Psoas muscle (tissue), 8 donors: ENCODE measurements around the gene OR51B2. TPM values are rescaled to one million over a fixed set of nuclear protein-coding genes. Genes with fewer than 3 reads are reported as not detected.

Experiments
- ATAC-seq, 4 donors: fragments of 200-7000 bp; cut with Tn5 transposase; one replicate each; pipeline ENCODE4 v1.9.1; 2020; ENCODE audit warnings: moderate library complexity in 3 of 4, mild to moderate bottlenecking in 2 of 4
- DNase-seq, 2 donors: peaks; one replicate each; pipeline ENCODE4 v3.0.0-alpha.2; 2020
- H3K27ac ChIP-seq: fragments of 200-600 bp; one replicate; pipeline ENCODE4 v1.8.0; 2022
- H3K27me3 ChIP-seq, 3 donors: fragments of 200-600 bp in 1 of 3; one replicate each; pipeline versions ENCODE4 v1.6.1 to v1.8.0; 2013 to 2022; ENCODE audit warnings: low read length in 2 of 3, mild to moderate bottlenecking in 2 of 3, moderate library complexity in 1 of 3; ENCODE audit not compliant: insufficient read depth in 3 of 3
- H3K36me3 ChIP-seq, 2 donors: fragments of 200-600 bp in 1 of 2; one replicate each; pipeline versions ENCODE4 v1.6.1 to v1.8.0; 2013 to 2022; ENCODE audit warnings: low read depth in 1 of 2, mild to moderate bottlenecking in 1 of 2, moderate library complexity in 1 of 2; ENCODE audit not compliant: insufficient read depth in 1 of 2
- H3K4me1 ChIP-seq: fragments of 200-600 bp; one replicate; pipeline ENCODE4 v1.8.0; 2022
- H3K4me3 ChIP-seq: fragments of 200-600 bp; one replicate; pipeline ENCODE4 v1.8.0; 2022; ENCODE audit warnings: mild to moderate bottlenecking
- H3K9me3 ChIP-seq: fragments of 200-600 bp; one replicate; pipeline ENCODE4 v1.8.0; 2022
- CTCF ChIP-seq: fragments of 200-600 bp; IDR thresholded peaks from one replicate; pipeline ENCODE4 v1.8.0; 2022; ENCODE audit warnings: antibody characterized with exemption
- WGBS, 3 donors: extraction: QIAGEN DNeasy Blood & Tissue Kit; methylation state at CpG; one replicate each; pipeline versions ENCODE4 v1.1.6 to v1.1.7; 2013; 5-methylcytosine and 5-hydroxymethylcytosine counted together
- intact Hi-C, 2 donors: fragments of 100-400 bp; cut with DNase I; formaldehyde crosslinking; loops; one replicate each; pipeline versions ENCODE4 v1.11.0 to v1.14.2; 2022
- polyA plus RNA-seq, 3 donors: library from polyadenylated mRNA; stranded (reverse); fragments of 200-250 nt; gene quantifications; one replicate each; pipeline ENCODE4 v1.2.3, GENCODE V29; 2013
- total RNA-seq, 4 donors: library from RNA; stranded (reverse); fragmentation: NEBNext Ultra II Directional in 2 of 4; extraction: Animal tissue kit (Norgen Biotek cat#: 25700) in 2 of 4; gene quantifications; one replicate each; pipeline versions ENCODE4 v1.2.1 to v1.2.4, GENCODE V29; 2021 to 2023
- donor health status: healthy with polysubstance abuse.
- donor health status: DM: no; HTN: no; CAD: no; lungs with moderate emphysema.
- donor health status: Bipolar disorder and iron deficiency.
- donor health status: healthy.
- donor health status: DM: yes; HTN: yes; CAD: no.
- donor health status: DM: no; HTN: no; CAD: no.
- donor health status: DM: no; HTN: no; CAD: no.
- donor health status: DM: yes; HTN: yes; CAD: no.

OR51B2 gene
- total and polyA plus RNA-seq, 7 donors = not detected

- no peaks in the 10 kb centered on the region for H3K27me3 ChIP-seq
- intact Hi-C loops = no loop called here
- ATAC-seq (no peak), DNase-seq (no peak)
- 72 to 77% (median 77%) methylated on average over 7 of the region's 7 CpGs for WGBS, 3 donors
- no peaks in the 10 kb centered on the region for H3K4me1 ChIP-seq
- no peaks in the 10 kb centered on the region for H3K36me3 ChIP-seq
- H3K27ac ChIP-seq = no peak overlapping the region
- no peak overlapping the region for H3K4me3 ChIP-seq
- no peak for TF ChIP-seq CTCF
- H3K9me3 ChIP-seq = no peaks in the 10 kb centered on the region
Measured at GRCh38 chr11:5288108-5288905, 35.8 kb downstream of the OR51B2 start.

GRCh38 chr11:5286901-5287300 is 37.2 kb downstream of the OR51B2 start:
- no peak overlapping the region for H3K4me3 ChIP-seq
- no peaks in the 10 kb centered on the region for H3K4me1 ChIP-seq
- ATAC-seq (no peak), DNase-seq (no peak)
- no peaks in the 10 kb centered on the region for H3K9me3 ChIP-seq
- 65 to 70% (median 68%) methylated on average over 3 of the region's 3 CpGs for WGBS, 3 donors
- no peak for TF ChIP-seq CTCF
- no peak overlapping the region for H3K27ac ChIP-seq
- intact Hi-C loops = no loop called here
- H3K27me3 ChIP-seq = no peaks in the 10 kb centered on the region
- no peaks in the 10 kb centered on the region for H3K36me3 ChIP-seq

- H3K27ac ChIP-seq = no peak overlapping the region
- H3K9me3 ChIP-seq = no peaks in the 10 kb centered on the region
- H3K27me3 ChIP-seq = no peaks in the 10 kb centered on the region
- H3K4me1 ChIP-seq = no peaks in the 10 kb centered on the region
- H3K36me3 ChIP-seq = no peaks in the 10 kb centered on the region
- intact Hi-C loops = no loop called here
- DNase-seq (no peak), ATAC-seq (no peak)
- WGBS, 3 donors = 9 to 25% (median 19%) methylated on average over 1 of the region's 1 CpG
- no peak for TF ChIP-seq CTCF
- H3K4me3 ChIP-seq = no peak overlapping the region
Measured at GRCh38 chr11:5286351-5286750, 37.7 kb downstream of the OR51B2 start.

GRCh38 chr11:5285703-5286340 is 38.3 kb downstream of the OR51B2 start:
- ATAC-seq = no peak

More at GRCh38 chr11:5285703-5286340, 38.3 kb downstream of the OR51B2 start:
- intact Hi-C loops = no loop called here
- Histone ChIP-seq H3K36me3 (no peaks in the 10 kb centered on the region), H3K27ac (no peak overlapping the region), H3K9me3 (no peaks in the 10 kb centered on the region), H3K4me1 (no peaks in the 10 kb centered on the region), H3K27me3 (no peaks in the 10 kb centered on the region), H3K4me3 (no peak overlapping the region)
- TF ChIP-seq CTCF = no peak
- 80 to 86% (median 80%) methylated on average over 4 of the region's 4 CpGs for WGBS, 3 donors
- no peak for DNase-seq
